ENCODE results near the gene CAPNS2.
"Not testable (repeated sequence)": the region's sequence is repeated elsewhere in the genome, so short reads cannot be mapped to it uniquely, and the experiment has no call there.

CAPNS2 gene

DNA sequence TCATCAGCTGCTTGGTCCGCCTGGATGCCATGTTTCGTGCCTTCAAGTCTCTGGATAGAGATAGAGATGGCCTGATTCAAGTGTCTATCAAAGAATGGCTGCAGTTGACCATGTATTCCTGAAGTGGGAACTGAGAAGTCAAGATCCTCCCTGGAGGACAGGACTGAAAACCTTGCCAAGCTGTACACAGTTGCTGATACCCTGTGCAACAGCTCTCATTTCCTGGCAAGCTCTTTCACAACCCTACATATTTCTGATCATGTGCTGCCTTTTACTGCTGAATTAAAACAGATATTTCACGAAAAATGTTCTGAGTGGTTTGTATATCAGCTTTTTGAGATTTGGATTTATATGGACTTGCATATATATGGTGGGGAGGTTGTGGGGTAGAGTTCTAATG lies 898 bp downstream of the CAPNS2 start:
- DNase-seq (ENCODE audit: low read depth in 2 of 2, low spot score in 1 of 2) = no peak

DNA sequence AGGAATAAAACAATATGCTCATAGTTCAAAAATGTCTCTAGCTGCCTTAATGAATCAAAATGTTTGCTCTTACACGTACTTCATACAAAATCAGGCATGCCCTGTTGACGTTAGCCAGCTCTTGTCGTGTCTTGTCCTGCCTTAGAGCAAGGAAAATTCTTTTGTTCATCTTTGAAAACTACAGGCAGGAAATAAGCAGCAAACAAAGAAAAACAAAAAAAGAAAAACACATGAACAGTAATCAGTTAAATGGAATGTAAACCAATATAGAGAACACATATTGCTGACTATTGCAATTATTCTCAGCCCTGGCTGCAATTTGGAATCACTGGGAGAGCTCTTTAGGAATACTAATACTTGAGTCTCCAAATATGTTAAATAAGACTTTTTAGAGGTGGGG lies 1.7 kb downstream of the CAPNS2 start:
- no peak for DNase-seq (ENCODE audit: low read depth in 2 of 2, low spot score in 1 of 2)

GRCh38 chr16:55569025-55569424 lies 2.5 kb downstream of the CAPNS2 start:
- DNase-seq (ENCODE audit: low read depth in 2 of 2, low spot score in 1 of 2) = no peak

DNA sequence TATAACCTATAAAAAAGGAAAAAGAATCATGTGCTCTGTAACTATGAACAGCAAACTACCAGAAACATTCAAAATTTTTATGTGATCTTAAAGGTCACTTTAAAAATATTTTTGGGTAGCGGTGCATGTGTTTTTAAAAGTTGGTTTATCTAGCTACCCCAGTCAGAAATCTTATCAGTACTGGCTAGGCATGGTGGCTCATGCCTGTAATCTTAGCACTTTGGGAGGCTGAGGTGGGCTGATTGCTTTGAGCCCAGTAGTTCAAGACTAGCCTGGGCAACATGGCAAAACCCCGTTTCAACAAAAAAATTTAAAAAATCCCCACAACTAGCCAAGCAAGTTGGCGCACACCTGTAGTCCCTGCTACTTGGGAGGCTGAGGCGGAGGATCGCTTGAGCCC lies 3.7 kb downstream of the CAPNS2 start:
- DNase-seq (ENCODE audit: low read depth in 2 of 2, low spot score in 1 of 2) = no peak

DNA sequence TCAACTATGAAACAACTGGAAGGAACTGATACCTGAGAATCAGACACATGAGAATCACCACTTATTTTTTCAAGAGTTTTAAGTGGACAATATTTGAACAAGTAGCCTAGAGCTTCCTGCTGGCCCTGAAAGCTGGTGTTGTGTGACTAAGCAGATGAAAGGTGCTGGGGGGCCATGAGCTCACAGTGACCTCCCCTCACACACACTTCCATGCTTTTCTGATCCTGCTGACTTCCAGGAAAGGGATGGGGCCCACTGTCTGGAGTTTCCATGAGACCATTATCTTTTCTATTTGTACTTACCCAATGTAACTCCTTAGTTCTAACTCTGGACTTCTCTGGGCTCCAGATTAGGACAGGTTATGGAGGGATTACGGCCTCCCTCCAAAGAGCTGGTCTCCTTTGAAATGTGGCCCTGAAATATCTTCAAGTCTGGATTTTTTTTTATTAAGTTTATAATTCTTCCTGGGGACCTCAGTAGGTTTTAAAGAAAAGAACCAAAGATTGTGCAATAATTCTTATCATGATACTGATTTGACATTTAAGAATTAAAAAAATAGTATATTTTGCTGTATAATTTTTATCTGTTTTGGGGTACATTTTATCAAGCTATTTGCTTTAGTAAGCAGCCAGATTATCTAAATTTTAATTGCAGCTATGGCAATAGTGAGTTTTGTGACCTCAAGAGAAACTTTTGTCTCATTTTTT lies 4.9 kb downstream of the CAPNS2 start:
- no peak for DNase-seq (ENCODE audit: low read depth in 2 of 2, low spot score in 1 of 2)

- no peak for DNase-seq (ENCODE audit: low read depth in 2 of 2, low spot score in 1 of 2)
Measured at GRCh38 chr16:55572439-55572838, 6.0 kb downstream of the CAPNS2 start.

DNA sequence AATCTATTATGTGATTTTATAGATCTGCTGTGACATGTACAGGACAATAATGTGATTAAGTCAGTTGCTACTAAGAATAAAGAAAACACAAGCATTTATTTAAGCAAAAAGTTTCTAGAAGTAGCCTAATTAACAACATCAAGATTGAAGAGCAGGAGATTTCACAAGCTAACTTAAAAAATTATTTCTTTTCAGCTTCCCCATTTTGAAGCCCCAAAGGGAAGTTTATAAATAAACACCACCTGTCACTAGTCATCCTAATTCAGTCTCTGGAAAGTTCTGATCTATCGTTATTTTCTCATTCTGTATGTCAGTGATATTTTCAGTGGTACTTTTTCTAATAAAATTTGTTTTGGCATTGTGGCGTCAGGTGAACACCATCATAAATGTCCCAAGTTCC lies 8.3 kb downstream of the CAPNS2 start:
- DNase-seq (ENCODE audit: low read depth in 2 of 2, low spot score in 1 of 2) = no peak

DNA sequence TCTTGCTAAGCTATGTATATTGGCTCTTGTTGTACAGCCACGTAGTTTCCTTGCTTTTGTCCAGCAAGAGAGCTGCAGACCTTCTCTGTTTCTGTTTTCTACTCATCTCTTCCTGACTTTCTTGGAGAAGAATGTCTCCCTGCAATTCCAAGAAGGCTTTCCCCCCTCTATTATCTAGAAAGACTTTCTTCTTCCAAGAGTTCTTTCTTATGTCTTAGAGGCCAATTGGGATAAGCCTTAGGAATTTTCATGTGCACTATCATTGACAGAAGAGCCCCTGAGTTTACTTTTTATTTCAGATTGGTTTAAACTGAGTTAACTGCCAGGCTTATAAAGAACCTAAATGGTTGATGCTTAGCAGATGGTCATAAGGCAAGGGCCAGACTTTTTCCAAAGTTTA lies 9.0 kb downstream of the CAPNS2 start:
- no peak for DNase-seq (ENCODE audit: low read depth in 2 of 2, low spot score in 1 of 2)

GRCh38 chr16:55576384-55576783 lies 9.9 kb downstream of the CAPNS2 start:
- no peak for DNase-seq (ENCODE audit: low read depth in 2 of 2, low spot score in 1 of 2)

DNA sequence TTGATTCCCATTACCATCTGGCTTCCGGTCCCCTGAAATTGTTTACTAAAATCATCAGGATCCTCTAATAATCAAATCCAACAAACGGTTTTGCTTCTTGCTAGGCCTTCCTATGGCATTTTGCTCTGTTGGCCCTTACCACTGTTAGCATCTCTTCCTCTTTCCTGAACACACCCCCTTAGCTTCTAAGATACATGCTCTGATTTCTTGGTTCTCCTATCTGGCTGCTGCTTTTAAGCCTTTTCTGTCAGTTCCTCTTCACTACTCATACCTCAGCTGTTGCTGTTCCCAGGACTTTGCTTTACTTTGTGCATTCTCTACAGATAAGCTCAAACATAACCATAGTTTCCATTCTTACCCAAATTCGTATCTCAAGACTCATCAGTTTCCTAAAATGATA lies 11.4 kb downstream of the CAPNS2 start:
- no peak for DNase-seq (ENCODE audit: low read depth in 2 of 2, low spot score in 1 of 2)

DNA sequence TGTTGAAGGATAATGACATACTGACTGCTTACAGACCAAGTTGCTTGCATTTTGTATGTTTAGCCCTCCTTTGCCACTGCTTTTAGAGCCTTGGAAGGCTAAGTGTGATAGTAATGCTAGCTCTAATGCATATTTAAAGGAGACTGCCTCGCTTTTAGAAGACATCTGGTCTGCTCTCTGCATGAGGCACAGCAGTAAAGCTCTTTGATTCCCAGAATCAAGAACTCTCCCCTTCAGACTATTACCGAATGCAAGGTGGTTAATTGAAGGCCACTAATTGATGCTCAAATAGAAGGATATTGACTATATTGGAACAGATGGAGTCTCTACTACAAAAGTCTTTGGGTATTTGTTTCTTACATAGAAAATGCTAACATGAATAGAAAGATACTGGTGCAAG lies 19.1 kb downstream of the CAPNS2 start:
- DNase-seq (ENCODE audit: low read depth in 2 of 2, low spot score in 1 of 2) = no peak

DNA sequence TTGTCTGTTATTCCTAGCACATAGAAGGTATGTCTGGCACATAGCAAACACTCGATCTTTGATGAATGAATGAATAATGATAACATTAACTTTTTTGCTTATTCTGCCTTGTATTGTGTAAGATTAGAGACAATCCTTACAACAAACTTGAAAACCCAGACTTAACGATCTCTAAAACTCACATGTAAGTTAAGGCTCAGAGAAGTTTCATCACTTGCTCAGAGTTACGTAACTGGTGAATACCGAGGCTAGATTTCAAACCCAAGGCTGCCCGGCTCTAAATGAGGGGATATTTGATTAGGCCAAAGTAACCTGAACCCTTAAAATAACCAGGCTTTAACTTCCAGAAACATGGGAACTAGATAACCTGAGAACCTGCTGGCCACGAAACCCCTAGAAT lies 22.3 kb downstream of the CAPNS2 start:
- DNase-seq (ENCODE audit: low read depth in 2 of 2, low spot score in 1 of 2) = no peak

DNA sequence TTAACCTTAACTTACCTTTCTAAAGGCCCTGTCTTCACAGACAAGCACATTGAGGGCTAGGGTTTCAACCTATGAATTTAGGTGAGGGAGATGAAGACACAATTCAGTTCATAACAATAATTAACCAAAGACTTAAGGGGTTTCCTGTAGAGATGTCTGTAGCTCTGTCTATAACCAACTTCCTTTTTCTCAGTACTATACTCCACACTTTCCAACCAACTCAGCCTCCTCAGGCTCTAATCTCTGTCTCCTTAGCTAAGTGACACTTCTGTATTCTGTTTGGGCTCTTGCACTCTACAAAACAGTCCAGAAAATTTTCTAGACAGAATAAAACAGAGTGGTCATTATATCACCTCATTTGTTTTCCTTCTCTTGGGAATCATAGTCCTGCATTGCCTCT lies 25.8 kb downstream of the CAPNS2 start:
- no peak for DNase-seq (ENCODE audit: low read depth in 2 of 2, low spot score in 1 of 2)

DNA sequence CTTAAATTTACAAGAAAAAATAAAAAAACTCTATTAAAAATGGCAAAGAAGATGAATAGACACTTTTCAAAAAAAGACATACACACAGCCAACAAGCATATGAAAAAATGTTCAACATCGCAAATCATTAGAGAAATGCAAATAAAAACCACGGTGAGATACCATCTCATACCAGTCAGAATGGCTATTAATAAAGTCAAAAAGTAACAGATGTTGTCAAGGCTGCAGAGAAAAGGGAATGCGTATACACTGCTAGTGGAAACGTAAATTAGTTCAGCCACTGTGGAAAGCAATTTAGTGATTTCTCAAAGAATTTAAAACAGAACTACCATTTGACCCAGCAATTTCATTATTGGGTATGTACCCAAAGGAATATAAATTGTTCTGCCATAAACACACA lies 31.4 kb downstream of the CAPNS2 start:
- DNase-seq (ENCODE audit: low read depth in 2 of 2, low spot score in 1 of 2) = no peak

DNA sequence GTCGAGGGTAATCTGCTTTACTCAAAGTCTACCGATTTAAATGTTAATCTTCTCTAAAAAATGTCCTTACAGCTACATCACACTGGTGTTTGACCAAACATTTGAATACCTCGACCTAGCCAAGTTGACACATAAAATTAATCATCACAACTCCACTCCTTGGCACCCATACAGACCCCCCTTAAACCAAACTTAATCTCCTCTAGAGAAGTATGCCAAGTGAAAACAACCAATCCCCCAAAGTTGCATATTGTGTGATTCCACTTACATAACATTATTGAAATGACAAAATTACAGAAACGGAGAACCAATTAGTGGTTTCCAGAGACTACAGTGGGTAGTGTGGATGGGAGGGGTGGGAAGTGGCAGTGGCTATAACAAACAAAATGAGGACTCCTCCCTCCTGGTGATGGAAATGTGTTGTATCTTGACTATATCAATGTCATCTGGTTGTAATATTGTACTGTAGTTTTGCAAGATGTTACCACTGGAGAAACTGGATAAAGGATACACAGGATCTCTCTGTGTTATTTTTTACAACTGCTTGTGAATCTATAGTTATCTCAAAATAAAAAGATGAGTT lies 39.4 kb downstream of the CAPNS2 start:
- no peak for DNase-seq (ENCODE audit: low read depth in 2 of 2, low spot score in 1 of 2)

DNA sequence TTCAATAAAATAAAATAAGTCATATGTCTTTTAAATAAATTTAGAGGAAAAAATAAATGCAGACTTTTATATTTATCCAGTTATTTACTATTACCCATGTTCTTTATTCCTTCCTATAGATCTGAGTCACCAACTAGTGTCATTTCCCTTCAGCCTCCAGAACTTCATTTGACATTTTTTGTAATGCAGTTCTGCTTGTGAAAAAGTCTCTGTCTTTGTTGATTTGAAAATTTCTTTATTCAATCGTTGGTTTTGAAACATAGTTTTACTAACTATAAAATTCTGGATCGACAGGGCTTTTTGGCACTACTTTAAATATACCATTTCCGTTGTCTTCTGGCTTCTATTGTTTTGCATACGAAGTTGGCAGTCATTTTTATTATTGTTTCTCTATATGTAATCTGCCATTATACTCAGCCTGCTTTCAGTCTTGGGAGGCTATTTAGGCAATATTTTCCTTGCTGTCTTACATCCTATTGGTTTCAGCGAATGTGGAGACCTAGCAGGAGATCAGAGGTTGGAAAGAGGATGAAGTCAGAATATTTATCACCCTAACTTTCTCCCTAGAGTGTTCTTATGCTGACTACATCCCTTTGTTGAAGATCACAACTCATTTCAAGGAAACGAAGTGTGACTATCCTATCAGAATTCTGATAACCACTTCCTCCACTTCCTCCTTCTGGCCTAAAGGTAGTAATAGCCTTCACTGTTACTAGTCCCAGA lies 47.3 kb downstream of the CAPNS2 start:
- DNase-seq (ENCODE audit: low read depth in 2 of 2, low spot score in 1 of 2) = no peak

DNA sequence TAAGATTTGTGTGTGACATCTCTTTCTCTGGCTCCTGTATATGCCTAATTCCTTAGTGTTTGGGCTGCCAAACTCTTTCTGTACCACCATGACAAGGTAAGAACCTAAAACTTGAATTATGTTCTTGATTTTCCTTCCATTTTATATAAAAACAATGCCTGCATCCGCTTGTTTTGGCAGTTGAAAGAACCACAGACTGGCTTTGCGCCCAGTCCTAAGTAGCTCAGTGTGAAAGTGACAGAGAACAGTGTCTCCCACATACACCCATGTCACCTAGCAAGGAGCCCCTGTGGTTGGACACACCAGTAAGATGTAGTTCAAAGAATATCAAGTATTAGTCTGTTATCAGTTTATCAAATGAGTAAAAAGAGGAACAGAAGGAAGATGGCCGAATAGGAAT lies 48.6 kb downstream of the CAPNS2 start:
- no peak for DNase-seq (ENCODE audit: low read depth in 2 of 2, low spot score in 1 of 2)

- not testable (repeated sequence) for DNase-seq (ENCODE audit: low read depth in 2 of 2, low spot score in 1 of 2)
Measured at GRCh38 chr16:55615670-55616069, 49.2 kb downstream of the CAPNS2 start.

Measured in stimulated activated CD8-positive, alpha-beta memory T cell treated with anti-CD3 and anti-CD28 coated beads, Interleukin-4, amount 100 ng/mL, for 1 hour (primary cell).